Measurements from ENCODE around the gene ZCWPW1. TPM values are rescaled to one million over a fixed set of nuclear protein-coding genes. Genes with fewer than 3 reads are reported as not detected.

The ZCWPW1 gene
- total and polyA plus RNA-seq, 10 of the 15 experiments (the other 5 are each of a cell fraction or from before 2014, with no cell fraction given) = 1.3 to 4.4 (median 3.7) TPM

GRCh38 chr7:100369105-100369504 is 59.4 kb downstream of the ZCWPW1 start (continued):
- peak; percentile 91 for TF ChIP-seq ZNF592 (IDR thresholded peaks at IDR 0.05)
- peak; percentile 65; the same call in 1 of the 2 replicates for TF ChIP-seq POLR2AphosphoS5 (IDR thresholded peaks at IDR 0.05; ENCODE audit: low read length)
- TF ChIP-seq IKZF1 (conservative IDR thresholded peaks at IDR 0.05) = peak; percentile 85
- peak; percentile 50 for TF ChIP-seq BCL3 (IDR thresholded peaks at IDR 0.05; ENCODE audit: borderline replicate concordance, insufficient read depth, low read depth, low read length, poor library complexity, severe bottlenecking)
- TF ChIP-seq RFX5 (IDR thresholded peaks at IDR 0.05; ENCODE audit: low read depth, low read length) = no peak
- peak; percentile 85; the same call in 1 of the 2 replicates for TF ChIP-seq MXI1 (IDR thresholded peaks at IDR 0.05; ENCODE audit: low read depth, low read length)
- peak; percentile 77; the same call in 1 of the 2 replicates for TF ChIP-seq CHD2 (IDR thresholded peaks at IDR 0.05; ENCODE audit: borderline replicate concordance, low read depth, low read length)
- TF ChIP-seq FOXK2 (IDR thresholded peaks at IDR 0.05) = peak; percentile 53; the same call in 1 of the 2 replicates
- TF ChIP-seq EED (IDR thresholded peaks at IDR 0.05; ENCODE audit: low read depth) = peak; percentile 64
- TF ChIP-seq MLLT1 (IDR thresholded peaks at IDR 0.05) = peak; percentile 58; the same call in 1 of the 2 replicates
- no peak for TF ChIP-seq HSF1 (IDR thresholded peaks at IDR 0.05; ENCODE audit: low read depth, low read length)
- no peak for TF ChIP-seq CBX3 (IDR thresholded peaks at IDR 0.05; ENCODE audit: borderline replicate concordance, low read depth)
- TF ChIP-seq IKZF2 (IDR thresholded peaks at IDR 0.05) = peak; percentile 78 to 88; a peak in 3 of 4 replicates
- peak; percentile 77 for TF ChIP-seq POLR2A (IDR thresholded peaks at IDR 0.05; ENCODE audit: low read depth, low read length)
- TF ChIP-seq SMARCA5 (IDR thresholded peaks at IDR 0.05) = no peak; the same call in 1 of the 2 replicates
- TF ChIP-seq ATF3 (IDR thresholded peaks at IDR 0.05; ENCODE audit: borderline replicate concordance, extremely low read depth, low read depth, low read length) = 0 out of 2 replicates have a peak, but pooled peaks have one; percentile 21
- TF ChIP-seq ZNF207 (IDR thresholded peaks at IDR 0.05; ENCODE audit: borderline replicate concordance) = no peak
- TF ChIP-seq EP300 (IDR thresholded peaks at IDR 0.05; ENCODE audit: borderline replicate concordance in 1 of 2, control insufficient read depth in 1 of 2, low read depth in 2 of 2, low read length in 2 of 2) = peak; percentile 81 to 87
- peak; percentile 46 for TF ChIP-seq SP1 (IDR thresholded peaks at IDR 0.05; ENCODE audit: low read depth, low read length)
- no peak for TF ChIP-seq SUPT20H (IDR thresholded peaks at IDR 0.05; ENCODE audit: borderline replicate concordance, control insufficient read depth, low read depth, low read length)
- TF ChIP-seq NR2C2 (IDR thresholded peaks at IDR 0.05; ENCODE audit: borderline replicate concordance, control insufficient read depth, insufficient read length, low read depth) = no peak
